PC-3 (cell line): ENCODE results near the gene TMOD4. TPM values are rescaled to one million over a fixed set of nuclear protein-coding genes. Genes with fewer than 3 reads are reported as not detected.
"Not testable (repeated sequence)": the region's sequence is repeated elsewhere in the genome, so short reads cannot be mapped to it uniquely, and the experiment has no call there.

ENCODE experiments used
- ATAC-seq: fragments of 200-7000 bp; cut with Tn5 transposase; 2 replicates; pipeline ENCODE4 v1.9.1; 2020; ENCODE audit warnings: mild to moderate bottlenecking, moderate library complexity
- BruUV-seq: library from RNA; stranded (reverse); fragments of 400-500 nt; replicated peaks from 2 replicates; lab custom pipeline; 2021; lab: Mats Ljungman, UMichigan
- CTCF ChIA-PET: fragments of 300-600 bp; sonication (Branson Sonifier 250); formaldehyde crosslinking; loops from one replicate; lab custom pipeline; 2022; ENCODE audit warnings: antibody characterized with exemption; lab: Charles Lee
- POLR2A ChIA-PET: fragments of 300-600 bp; sonication (Branson Sonifier 250); formaldehyde crosslinking; loops from one replicate; lab custom pipeline; 2022; ENCODE audit warnings: antibody characterized with exemption; ENCODE audit not compliant: unreplicated experiment; lab: Charles Lee
- DNase-seq: peaks from one replicate; pipeline ENCODE4 v3.0.0-alpha.2; 2015
- H2AFZ ChIP-seq: fragments of 300-600 bp; sonication (generic); 2 replicates; pipeline ENCODE4 v1.6.0; 2016; ENCODE audit warnings: antibody characterized with exemption, low read length
- H3F3A ChIP-seq: fragments of 300-600 bp; sonication (generic); one replicate; pipeline ENCODE4 v1.6.0; 2017; ENCODE audit warnings: antibody characterized with exemption, low read length, control low read depth, mild to moderate bottlenecking; ENCODE audit not compliant: unreplicated experiment
- H3K27ac ChIP-seq: fragments of 300-600 bp; sonication (generic); 2 replicates; pipeline ENCODE4 v1.5.1; 2016; ENCODE audit warnings: mild to moderate bottlenecking, low read length
- H3K27me3 ChIP-seq: fragments of 300-600 bp; sonication (generic); 2 replicates; pipeline ENCODE4 v1.6.1; 2016; ENCODE audit warnings: low read length, mixed read lengths
- H3K36me3 ChIP-seq: fragments of 300-600 bp; sonication (generic); 2 replicates; pipeline ENCODE4 v1.6.1; 2016; ENCODE audit warnings: low read depth, mixed run types, low read length, mixed read lengths
- H3K4me1 ChIP-seq: fragments of 300-600 bp; sonication (generic); 2 replicates; pipeline ENCODE4 v1.5.1; 2016; ENCODE audit warnings: low read length; ENCODE audit not compliant: insufficient read depth
- H3K4me2 ChIP-seq: fragments of 300-600 bp; sonication (generic); 2 replicates; pipeline ENCODE4 v1.6.0; 2016; ENCODE audit warnings: low read length
- H3K4me3 ChIP-seq: fragments of 300-600 bp; sonication (generic); 2 replicates; pipeline ENCODE4 v1.5.1; 2016; ENCODE audit warnings: mild to moderate bottlenecking, low read length, mixed read lengths
- H3K79me2 ChIP-seq: fragments of 300-600 bp; sonication (generic); 2 replicates; pipeline ENCODE4 v1.6.1; 2017; ENCODE audit warnings: low read length, mixed read lengths
- H3K9ac ChIP-seq: fragments of 300-600 bp; sonication (generic); 2 replicates; pipeline ENCODE4 v1.6.0; 2016; ENCODE audit warnings: mild to moderate bottlenecking, low read length
- H3K9me2 ChIP-seq: fragments of 300-600 bp; sonication (generic); replicated peaks from 2 replicates; pipeline ENCODE4 v1.6.1; 2016; ENCODE audit warnings: mixed run types, low read length, mixed read lengths
- H3K9me3 ChIP-seq: fragments of 300-600 bp; sonication (generic); 2 replicates; pipeline ENCODE4 v1.6.1; 2016; ENCODE audit warnings: low read length, mixed read lengths
- H4K20me1 ChIP-seq: fragments of 300-600 bp; sonication (generic); 2 replicates; pipeline ENCODE4 v1.6.1; 2016; ENCODE audit warnings: low read length, mixed read lengths
- EZH2 ChIP-seq: fragments of 300-600 bp; sonication (generic); IDR thresholded peaks from one replicate; pipeline ENCODE4 v1.6.1; 2017; ENCODE audit warnings: antibody characterized with exemption, mild to moderate bottlenecking, low read length; ENCODE audit not compliant: unreplicated experiment
- EZH2phosphoT487 ChIP-seq: fragments of 300-600 bp; sonication (generic); IDR thresholded peaks from 2 replicates; pipeline ENCODE4 v1.6.1; 2018; ENCODE audit warnings: mild to moderate bottlenecking, antibody characterized with exemption, low read length, borderline replicate concordance
- intact Hi-C: fragments of 100-400 bp; cut with micrococcal nuclease; formaldehyde crosslinking; loops from 2 replicates; pipeline ENCODE4 v1.9.0; 2023
- total RNA-seq: library from RNA; depleted of rRNA; stranded (reverse); fragments of >200 nt; gene quantifications from 2 replicates; pipeline ENCODE4 v1.2.3, GENCODE V29; 2014
- TF ChIP-seq, protein P1 (sequence below): fragments of 300-600 bp; sonication (generic); conservative IDR thresholded peaks from 2 replicates; pipeline ENCODE4 v1.5.1; 2017; ENCODE audit warnings: antibody characterized with exemption, low read depth, mild to moderate bottlenecking, low read length

The TMOD4 gene
- total RNA-seq, 1 experiment from 2014 or later, result 2.7 TPM

- Histone ChIP-seq H3K4me2 (peak overlapping the region; percentile 89), H2AFZ (peak overlapping the region; percentile 84), H3K27me3 (no peaks in the 10 kb centered on the region), H3F3A (peaks cover 11% of the 10 kb centered on the region), H3K9ac (peak overlapping the region; percentile 93), H3K9me3 (no peaks in the 10 kb centered on the region), H3K4me3 (peak overlapping the region; percentile 96), H3K79me2 (peaks cover 59% of the 10 kb centered on the region), H3K4me1 (peaks cover 37% of the 10 kb centered on the region), H3K9me2 (no peaks in the 10 kb centered on the region), H4K20me1 (peaks cover 21% of the 10 kb centered on the region), H3K27ac (peak overlapping the region; percentile 83), H3K36me3 (peaks cover 11% of the 10 kb centered on the region)
- DNase-seq (no peak), ATAC-seq (peak; percentile 1)
- CTCF ChIA-PET, result no interaction called here
- BruUV-seq, result no TSS peak
- intact Hi-C loops, result loop anchor here (5.0 to 10.0 kb wide), 2 partner anchors 129 to 347 kb away; partner anchors contain the start of genes PI4KB and TUFT1
- POLR2A ChIA-PET, result no interaction called here
- TF ChIP-seq EZH2phosphoT487, result no peak
- no peak for TF ChIP-seq EZH2
- TF ChIP-seq, protein P1, sequence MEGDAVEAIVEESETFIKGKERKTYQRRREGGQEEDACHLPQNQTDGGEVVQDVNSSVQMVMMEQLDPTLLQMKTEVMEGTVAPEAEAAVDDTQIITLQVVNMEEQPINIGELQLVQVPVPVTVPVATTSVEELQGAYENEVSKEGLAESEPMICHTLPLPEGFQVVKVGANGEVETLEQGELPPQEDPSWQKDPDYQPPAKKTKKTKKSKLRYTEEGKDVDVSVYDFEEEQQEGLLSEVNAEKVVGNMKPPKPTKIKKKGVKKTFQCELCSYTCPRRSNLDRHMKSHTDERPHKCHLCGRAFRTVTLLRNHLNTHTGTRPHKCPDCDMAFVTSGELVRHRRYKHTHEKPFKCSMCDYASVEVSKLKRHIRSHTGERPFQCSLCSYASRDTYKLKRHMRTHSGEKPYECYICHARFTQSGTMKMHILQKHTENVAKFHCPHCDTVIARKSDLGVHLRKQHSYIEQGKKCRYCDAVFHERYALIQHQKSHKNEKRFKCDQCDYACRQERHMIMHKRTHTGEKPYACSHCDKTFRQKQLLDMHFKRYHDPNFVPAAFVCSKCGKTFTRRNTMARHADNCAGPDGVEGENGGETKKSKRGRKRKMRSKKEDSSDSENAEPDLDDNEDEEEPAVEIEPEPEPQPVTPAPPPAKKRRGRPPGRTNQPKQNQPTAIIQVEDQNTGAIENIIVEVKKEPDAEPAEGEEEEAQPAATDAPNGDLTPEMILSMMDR, result no peak
These were observed 22.1 kb upstream of the TMOD4 start for GRCh38 chr1:151197863-151198253.

DNA sequence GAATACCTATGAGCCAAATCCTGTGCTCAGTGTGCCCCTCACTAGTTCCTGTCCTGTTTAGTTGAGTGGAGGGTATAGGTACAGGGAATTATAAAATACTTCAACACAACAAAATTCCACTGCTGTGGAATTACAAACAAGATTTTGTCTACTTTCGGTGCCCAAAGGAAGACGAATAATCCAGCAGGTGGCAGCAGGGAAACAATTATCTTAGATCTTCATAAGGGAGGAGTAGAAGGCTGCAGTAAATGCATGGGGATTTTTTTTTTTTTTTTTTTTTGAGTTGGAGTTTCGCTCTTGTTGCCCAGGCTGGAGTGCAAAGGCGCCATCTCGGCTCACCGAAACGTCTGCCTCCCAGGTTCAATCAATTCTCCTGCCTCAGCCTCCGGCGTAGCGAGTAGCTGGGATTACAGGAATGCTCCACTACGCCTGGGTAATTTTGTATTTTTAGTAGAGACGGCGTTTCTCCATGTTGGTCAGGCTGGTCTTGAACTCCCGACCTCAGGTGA is 20.6 kb upstream of the TMOD4 start:
- no peaks in the 10 kb centered on the region for H3K27me3 ChIP-seq
- peaks cover 10% of the 10 kb centered on the region for H4K20me1 ChIP-seq
- no peaks in the 10 kb centered on the region for H3K36me3 ChIP-seq
- peaks cover 29% of the 10 kb centered on the region for H3K4me1 ChIP-seq
- ChIA-PET POLR2A (no interaction called here), CTCF (interaction anchor here (0.7 kb wide), 1 partner anchor 97 kb away, joined by 3 read pairs; no protein-coding TSS in a partner anchor)
- intact Hi-C loops, result loop anchor here (1.0 to 10.0 kb wide), 4 partner anchors 55 to 348 kb away; partner anchors contain the start of genes PI4KB and TUFT1
- H3K27ac ChIP-seq, result peak overlapping the region; percentile 83
- H3K4me3 ChIP-seq, result peak overlapping the region; percentile 69
- peaks cover 44% of the 10 kb centered on the region for H3K79me2 ChIP-seq
- peak overlapping the region; percentile 89 for H3K4me2 ChIP-seq
- ATAC-seq, result peak; percentile 39
- no peak for TF ChIP-seq EZH2phosphoT487
- TF ChIP-seq EZH2, result no peak
- TF ChIP-seq, protein P1, result peak; percentile 79
- peak overlapping the region; percentile 51 for H2AFZ ChIP-seq
- DNase-seq, result peak; percentile 97
- H3K9me2 ChIP-seq, result no peaks in the 10 kb centered on the region
- H3K9me3 ChIP-seq, result no peaks in the 10 kb centered on the region
- H3F3A ChIP-seq, result peaks cover 11% of the 10 kb centered on the region
- no TSS peak for BruUV-seq
- H3K9ac ChIP-seq, result peak overlapping the region; percentile 76

GRCh38 chr1:151194894-151195594 is 19.3 kb upstream of the TMOD4 start:
- H3K4me3 ChIP-seq, result peak overlapping the region; percentile 69
- not testable (repeated sequence) for H3K9me2 ChIP-seq, BruUV-seq, H3K27me3 ChIP-seq, H3K9me3 ChIP-seq, H3K36me3 ChIP-seq, H4K20me1 ChIP-seq
- H3K27ac ChIP-seq, result peak overlapping the region; percentile 83
- H3K9ac ChIP-seq, result peak overlapping the region; percentile 76
- H3K4me2 ChIP-seq, result peak overlapping the region; percentile 89
- H3K4me1 ChIP-seq, result peaks cover 30% of the 10 kb centered on the region
- CTCF ChIA-PET, result interaction anchor here (1.0 to 1.4 kb wide), 2 partner anchors 57 to 146 kb away, joined by 3 to 4 read pairs; no protein-coding TSS in a partner anchor
- ATAC-seq (peak; percentile 44), DNase-seq (peak; percentile 99)
- POLR2A ChIA-PET, result interaction anchor here (0.6 to 0.7 kb wide), 4 partner anchors 15 to 170 kb away, joined by 3 to 13 read pairs (median 4); no protein-coding TSS in a partner anchor
- peak overlapping the region; percentile 21; the same call in 1 of the 2 replicates for H2AFZ ChIP-seq
- peaks cover 11% of the 10 kb centered on the region for H3F3A ChIP-seq
- intact Hi-C loops, result loop anchor here (5.0 to 10.0 kb wide), 2 partner anchors 132 to 350 kb away; partner anchors contain the start of genes PI4KB and TUFT1
- peaks cover 33% of the 10 kb centered on the region for H3K79me2 ChIP-seq
